HG02610 (cell line): Measurements from ENCODE around the gene DOCK2.

Experiments
- ATAC-seq: cut with Tn5 transposase; IDR thresholded peaks from one replicate; pipeline ENCODE4 v1.9.1; 2021; ENCODE audit warnings: mild to moderate bottlenecking, moderate library complexity; ENCODE audit not compliant: unreplicated experiment

The DOCK2 gene

DNA sequence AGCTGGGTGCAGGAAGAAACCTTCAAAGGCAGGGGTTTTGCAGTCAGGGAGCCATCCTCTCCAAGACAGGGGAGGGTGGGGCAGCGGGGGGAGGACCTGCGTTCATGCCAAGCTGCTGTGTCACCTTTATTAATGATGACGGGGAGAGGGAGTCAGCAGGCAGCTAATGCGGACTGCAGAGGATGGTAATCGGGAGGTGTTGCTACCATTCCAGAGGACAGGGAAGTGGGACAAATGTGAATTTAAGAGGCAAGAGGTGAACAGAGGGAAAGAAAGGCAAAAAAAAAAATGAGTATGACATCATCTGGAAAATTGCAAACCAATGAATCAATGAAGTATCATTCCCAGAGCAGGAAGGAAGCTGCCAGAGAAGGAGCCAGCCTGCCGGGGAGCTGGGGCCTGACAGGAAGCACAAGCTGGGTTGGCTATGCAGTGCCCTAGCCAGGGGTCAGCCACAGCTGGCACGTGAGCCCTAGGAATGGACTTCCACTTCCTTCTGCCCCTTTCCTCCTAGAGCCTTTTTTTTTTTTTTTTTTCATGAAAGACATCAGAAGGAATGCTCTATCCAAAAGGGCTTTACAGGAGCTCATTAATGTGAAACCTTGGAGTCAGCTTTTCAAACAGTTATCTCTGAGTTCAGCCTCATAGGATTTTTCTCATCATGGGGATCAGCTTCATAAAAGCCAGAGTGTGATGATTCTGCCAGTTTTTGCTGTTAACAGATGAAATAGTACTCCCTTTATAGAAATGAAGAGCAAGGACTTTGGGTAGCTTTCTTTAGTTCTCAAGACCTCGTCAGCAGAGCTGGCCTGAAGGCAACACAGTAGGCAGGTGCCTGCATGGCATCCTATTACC is 334.1 kb downstream of the DOCK2 start:
- no peak for ATAC-seq

DNA sequence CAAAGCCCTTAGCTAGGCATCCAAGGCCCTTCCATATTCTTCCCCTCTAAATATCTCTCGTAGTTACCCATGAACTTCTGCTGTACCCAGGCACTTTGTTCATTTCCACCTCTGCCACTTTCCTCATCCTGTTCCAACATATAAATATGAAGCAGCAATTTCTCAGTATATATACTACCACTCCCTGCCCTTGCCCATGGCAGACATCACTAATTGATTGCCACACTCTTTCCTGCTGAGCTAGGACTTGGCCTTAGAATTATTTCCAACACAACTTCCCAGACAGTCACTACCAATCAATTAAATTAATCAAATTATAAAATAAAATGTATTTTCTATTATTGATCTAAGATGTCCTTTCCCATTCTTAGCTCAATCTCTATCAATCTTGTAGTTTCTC is 334.7 kb downstream of the DOCK2 start:
- no peak for ATAC-seq

DNA sequence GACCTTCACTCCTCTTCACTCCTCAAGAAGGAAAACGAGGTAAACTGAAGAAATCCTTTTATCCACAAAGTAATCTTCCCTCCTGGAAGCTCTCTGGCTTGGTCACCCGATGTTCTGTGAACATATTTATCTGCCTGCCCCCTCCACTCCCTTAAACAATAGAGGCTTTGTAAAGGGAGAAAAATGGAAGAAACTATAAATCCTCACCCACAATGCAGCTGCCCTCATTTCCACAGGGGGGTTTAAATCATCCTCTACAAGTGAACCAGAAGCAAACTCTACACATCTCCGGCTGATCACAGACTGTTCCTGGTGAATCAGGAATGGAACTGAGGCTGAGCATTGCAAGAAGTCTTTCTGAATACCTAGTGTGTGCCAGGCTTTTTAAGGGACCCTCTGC is 336.0 kb downstream of the DOCK2 start:
- no peak for ATAC-seq

DNA sequence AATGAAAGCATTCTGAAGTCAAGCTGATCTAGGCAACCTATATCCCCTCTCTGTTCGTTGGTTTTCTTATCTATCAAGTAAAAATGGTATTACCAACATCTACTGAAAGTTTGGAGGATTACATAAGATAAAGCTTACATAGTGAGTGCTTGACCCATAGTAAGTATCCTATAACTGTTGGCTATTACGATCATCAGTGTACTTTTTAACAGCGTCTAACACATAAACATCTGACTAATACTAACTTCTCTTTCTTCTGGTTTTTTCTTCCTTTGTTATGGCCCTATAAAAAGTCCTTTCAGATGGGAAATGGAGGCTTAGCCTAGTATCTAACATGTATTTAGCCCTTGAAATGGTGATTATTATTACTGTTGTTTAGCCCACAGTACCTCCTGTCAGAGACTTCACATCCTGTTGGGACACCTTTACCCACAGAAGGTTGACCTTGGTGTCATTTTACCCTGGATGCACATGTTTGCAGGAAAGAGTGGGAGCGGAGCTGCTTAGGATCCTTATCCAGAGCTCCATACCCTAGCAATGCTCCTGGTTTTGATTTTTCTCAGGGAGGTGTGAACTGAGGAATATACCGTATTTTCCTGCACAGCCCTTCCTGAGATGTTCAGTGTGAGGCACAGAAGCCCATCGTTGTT is 337.2 kb downstream of the DOCK2 start:
- no peak for ATAC-seq

DNA sequence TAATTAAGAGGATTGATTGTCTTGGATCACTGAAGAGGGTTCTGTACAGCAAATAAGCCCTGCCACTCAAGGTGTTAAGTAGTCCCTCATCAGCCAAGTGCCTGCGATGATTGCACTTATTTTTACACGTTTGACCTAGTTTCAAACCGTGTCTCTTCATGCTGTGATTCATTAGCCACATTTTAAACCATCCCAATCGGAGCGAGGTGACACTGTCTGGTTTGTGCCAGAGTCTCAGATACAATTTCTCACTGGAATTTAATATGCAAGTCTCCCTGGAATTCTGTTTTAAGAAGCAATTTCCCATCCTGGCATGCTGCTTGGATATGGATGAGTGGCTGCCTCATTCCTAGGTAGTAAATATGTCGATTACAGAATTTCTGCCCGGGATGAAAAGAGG is 341.6 kb downstream of the DOCK2 start:
- ATAC-seq: no peak

- no peak for ATAC-seq
These were observed 342.8 kb downstream of the DOCK2 start for GRCh38 chr5:169979871-169980270.

- peak; percentile 50 for ATAC-seq
These were observed 343.5 kb downstream of the DOCK2 start, which contains the start of gene INSYN2B for GRCh38 chr5:169980418-169981053. TSS of gene INSYN2B (minus strand) at chr5:169980495. CDS start at chr5:169883898, 96,597 bp downstream.

- ATAC-seq: no peak
These were observed 351.1 kb downstream of the DOCK2 start for GRCh38 chr5:169988206-169988605.

DNA sequence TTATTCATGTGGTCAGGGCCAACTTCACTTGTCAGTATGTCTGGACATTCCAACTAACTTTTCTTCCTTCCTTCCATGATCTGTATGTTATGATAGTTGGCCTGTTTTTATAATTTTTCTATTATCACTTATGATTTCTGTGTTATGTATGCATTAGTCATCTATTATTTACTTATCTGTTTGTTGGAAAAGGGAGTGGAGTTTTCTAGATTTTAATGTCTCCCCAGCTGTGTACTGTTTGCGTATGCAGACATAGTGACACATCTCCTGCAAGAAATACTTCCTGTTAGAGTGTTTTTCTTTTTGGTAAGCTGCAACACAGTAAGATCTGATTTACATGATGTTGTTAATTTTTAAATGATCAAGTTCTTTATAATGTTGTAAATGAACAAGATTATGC is 351.9 kb downstream of the DOCK2 start:
- ATAC-seq: no peak

DNA sequence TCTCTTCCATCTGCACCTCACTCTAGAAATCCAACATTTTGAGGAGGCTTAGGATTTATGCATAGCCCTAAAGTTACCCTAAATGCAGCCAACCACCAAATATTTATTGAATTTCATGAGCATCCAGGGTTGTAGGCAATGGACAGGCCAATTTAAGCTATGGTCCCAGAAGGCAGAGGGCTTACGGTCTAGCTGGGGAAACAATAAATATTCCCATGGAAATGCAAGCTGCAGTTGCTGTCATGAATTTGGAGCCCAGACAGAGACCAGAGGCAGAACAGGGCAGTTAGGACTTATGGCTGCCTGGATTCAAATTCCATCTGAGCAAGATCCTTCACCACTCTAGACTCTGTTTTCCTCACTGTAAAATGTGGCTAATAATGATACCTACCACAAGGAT is 352.3 kb downstream of the DOCK2 start:
- no peak for ATAC-seq

DNA sequence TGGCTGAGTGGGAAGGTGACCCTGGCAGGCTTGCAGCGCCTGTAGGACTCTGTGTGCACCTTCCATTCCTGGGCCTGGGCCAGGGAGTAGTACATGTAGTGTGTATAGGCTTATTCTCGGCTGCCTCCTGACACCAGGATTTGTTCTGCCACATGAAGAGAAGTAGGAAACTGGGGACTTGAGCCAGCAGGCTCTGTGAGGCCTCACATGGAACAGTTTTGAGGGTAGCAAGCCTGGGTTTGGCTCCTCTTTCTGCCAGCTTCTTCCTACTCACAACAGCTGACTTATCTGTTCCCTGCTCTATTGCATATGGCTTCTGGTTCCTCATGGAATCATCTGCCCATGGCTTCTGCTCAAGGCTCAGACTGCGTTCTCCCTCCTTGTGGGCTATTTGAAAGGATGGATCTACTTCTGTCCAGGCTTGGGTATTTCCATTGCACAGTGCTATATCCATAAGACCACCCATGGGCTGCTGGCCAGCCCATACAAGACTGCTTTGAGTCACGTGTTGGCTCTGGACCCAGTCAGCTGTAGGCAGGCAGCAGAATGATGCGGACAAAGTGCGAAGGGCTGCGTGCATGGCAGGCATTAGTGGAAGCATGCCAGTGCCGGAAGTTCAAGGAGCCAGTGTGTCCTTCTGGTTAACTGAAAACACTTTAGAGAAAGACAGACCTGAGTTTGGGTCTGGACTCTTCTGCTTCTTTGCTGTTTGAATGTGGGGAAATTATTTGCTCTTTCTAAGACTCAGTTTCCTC is 354.2 kb downstream of the DOCK2 start:
- no peak for ATAC-seq

- ATAC-seq: no peak
These were observed 355.9 kb downstream of the DOCK2 start for GRCh38 chr5:169992789-169993484.

DNA sequence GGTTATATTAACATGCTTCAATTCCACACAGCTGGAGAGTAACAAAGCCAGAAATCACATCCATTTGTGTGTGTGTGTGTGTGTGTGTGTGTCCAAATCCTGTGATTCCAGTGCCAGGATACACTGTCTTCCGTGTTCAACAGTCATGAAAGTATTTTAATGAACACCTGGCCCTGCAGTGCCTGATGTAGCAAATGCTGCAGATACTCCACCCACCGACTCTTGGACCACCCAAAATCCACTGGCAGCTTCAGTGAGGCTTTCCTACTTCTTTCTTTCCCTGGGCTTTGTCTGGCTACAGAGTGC is 356.4 kb downstream of the DOCK2 start:
- no peak for ATAC-seq

- no peak for ATAC-seq
These were observed 360.7 kb downstream of the DOCK2 start for GRCh38 chr5:169997798-169998197.

DNA sequence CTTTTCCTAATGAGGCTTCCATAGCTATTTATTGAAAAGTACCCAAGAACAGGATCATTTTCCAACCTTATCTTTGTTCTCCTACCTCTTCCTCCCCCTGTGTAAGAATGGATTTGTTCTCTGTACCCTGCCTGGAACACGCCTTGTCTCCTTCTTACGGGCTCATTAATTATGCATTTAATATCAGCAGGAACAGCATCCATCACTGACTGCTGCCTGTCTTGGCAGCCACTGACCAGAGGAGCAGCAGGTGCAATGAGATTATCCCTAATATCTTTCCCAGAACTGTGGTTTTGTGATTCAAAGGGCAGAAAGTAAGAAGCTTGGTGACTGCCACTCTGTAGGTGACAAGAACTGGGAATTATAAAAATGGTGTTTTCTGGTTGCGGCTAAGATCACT is 362.5 kb downstream of the DOCK2 start:
- no peak for ATAC-seq

GRCh38 chr5:170000155-170000554 is 363.1 kb downstream of the DOCK2 start:
- no peak for ATAC-seq

DNA sequence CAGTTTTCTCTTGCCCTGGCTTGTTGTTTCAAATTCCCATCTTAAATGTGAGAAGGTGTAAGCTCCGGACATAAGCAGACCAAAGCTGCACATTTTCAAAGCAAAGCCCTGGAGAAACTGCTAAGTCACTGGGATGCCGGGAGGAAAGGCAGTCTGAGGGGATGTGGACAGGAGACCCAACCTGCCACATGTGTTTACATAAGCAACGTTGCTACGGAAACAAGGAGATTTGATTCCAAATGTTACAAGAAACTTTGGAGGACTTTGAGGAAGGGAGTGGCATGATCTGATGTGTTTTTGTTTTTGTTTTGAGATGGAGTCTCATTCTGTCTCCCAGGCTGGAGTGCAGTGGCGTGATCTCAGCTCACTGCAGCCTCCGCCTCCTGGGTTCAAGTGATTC is 368.9 kb downstream of the DOCK2 start:
- no peak for ATAC-seq

DNA sequence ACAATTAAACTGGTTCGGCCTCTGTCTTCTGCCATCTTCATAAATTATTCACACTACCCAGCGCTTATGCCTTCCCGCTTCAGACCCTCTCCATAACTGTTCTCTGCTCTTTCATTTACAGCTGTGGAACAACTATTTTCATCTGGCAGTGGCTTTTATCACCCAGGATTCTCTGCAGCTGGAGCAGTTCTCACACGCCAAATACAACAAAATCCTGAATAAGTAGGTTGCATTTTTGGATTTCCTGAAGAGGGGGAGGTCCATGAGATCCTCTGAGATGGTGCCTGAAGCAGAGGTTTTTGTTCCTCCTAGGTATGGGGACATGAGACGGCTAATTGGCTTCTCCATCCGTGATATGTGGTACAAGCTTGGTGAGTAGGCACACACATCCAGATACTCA is 371.3 kb downstream of the DOCK2 start:
- no peak for ATAC-seq

GRCh38 chr5:170010595-170010994 is 373.5 kb downstream of the DOCK2 start:
- ATAC-seq: no peak

DNA sequence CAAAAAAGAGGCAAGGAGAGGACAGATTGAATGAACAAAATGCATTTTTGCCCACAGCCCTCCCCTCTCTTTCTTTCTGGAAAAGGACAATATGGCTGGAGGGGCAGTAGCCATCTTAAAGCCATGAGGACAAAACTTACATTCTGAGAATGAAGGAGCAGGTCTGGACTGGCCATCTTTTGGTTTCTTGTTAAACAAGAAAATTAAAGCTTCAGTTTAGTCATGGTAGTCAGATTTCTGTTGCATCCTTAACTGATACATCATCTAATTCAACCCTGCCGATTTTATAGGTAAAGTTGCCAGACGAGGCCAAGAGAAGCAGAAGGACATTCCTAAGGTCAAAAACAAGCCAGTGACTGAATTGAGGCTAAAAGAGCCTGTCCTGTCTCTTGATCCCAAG is 374.7 kb downstream of the DOCK2 start:
- no peak for ATAC-seq

- no peak for ATAC-seq
These were observed 375.5 kb downstream of the DOCK2 start for GRCh38 chr5:170012622-170013021.
